H9 (cell line): Measurements from ENCODE around the gene LARP4B. TPM values are rescaled to one million over a fixed set of nuclear protein-coding genes. Genes with fewer than 3 reads are reported as not detected.

Experiments
- DNase-seq: peaks from one replicate; pipeline ENCODE4 v3.0.0-alpha.2; 2017
- H2AFZ ChIP-seq: one replicate; pipeline ENCODE4 v1.6.1; 2013; ENCODE audit warnings: mild to moderate bottlenecking, low read length, control low read depth, moderate library complexity
- H2AK5ac ChIP-seq: 2 replicates; pipeline ENCODE4 v1.6.1; 2013; ENCODE audit warnings: low read length, control low read depth, mixed read lengths; ENCODE audit not compliant: insufficient read length
- H2BK120ac ChIP-seq: one replicate; pipeline ENCODE4 v1.6.1; 2013; ENCODE audit warnings: low read depth, mild to moderate bottlenecking, low read length, control low read depth, inconsistent platforms; ENCODE audit not compliant: poor library complexity, severe bottlenecking
- H2BK12ac ChIP-seq: 2 replicates; pipeline ENCODE4 v1.6.1; 2013; ENCODE audit warnings: low read length, control low read depth, mixed read lengths, low read depth; ENCODE audit not compliant: insufficient read length
- H2BK15ac ChIP-seq: 2 replicates; pipeline ENCODE4 v1.6.1; 2013; ENCODE audit warnings: low read depth, low read length, control low read depth
- H2BK20ac ChIP-seq: one replicate; pipeline ENCODE4 v1.6.1; 2013; ENCODE audit warnings: low read depth, mild to moderate bottlenecking, low read length, control low read depth, inconsistent platforms; ENCODE audit not compliant: poor library complexity, severe bottlenecking
- H2BK5ac ChIP-seq: 2 replicates; pipeline ENCODE4 v1.6.1; 2013; ENCODE audit warnings: low read length, control low read depth, mixed read lengths; ENCODE audit not compliant: insufficient read length
- H3K14ac ChIP-seq: 2 replicates; pipeline ENCODE4 v1.6.1; 2013; ENCODE audit warnings: low read length, control low read depth; ENCODE audit not compliant: insufficient read depth
- H3K18ac ChIP-seq: 2 replicates; pipeline ENCODE4 v1.6.1; 2013; ENCODE audit warnings: low read depth, mild to moderate bottlenecking, mixed read lengths, low read length, control low read depth; ENCODE audit not compliant: insufficient read length
- H3K23ac ChIP-seq: 2 replicates; pipeline ENCODE4 v1.6.1; 2013; ENCODE audit warnings: low read length, control low read depth, mixed read lengths, low read depth; ENCODE audit not compliant: insufficient read length
- H3K23me2 ChIP-seq: 2 replicates; pipeline ENCODE4 v1.6.1; 2013; ENCODE audit warnings: low read depth, mild to moderate bottlenecking, mixed read lengths, low read length, control low read depth; ENCODE audit not compliant: insufficient read length, poor library complexity, severe bottlenecking
- H3K27ac ChIP-seq: 2 replicates; pipeline ENCODE4 v1.5.1; 2013; ENCODE audit warnings: low read length, control low read depth, mixed read lengths, low read depth; ENCODE audit not compliant: insufficient read length
- H3K27me3 ChIP-seq: 2 replicates; pipeline ENCODE4 v1.6.1; 2013; ENCODE audit warnings: low read length, control low read depth, inconsistent platforms; ENCODE audit not compliant: insufficient read depth
- H3K4ac ChIP-seq: 2 replicates; pipeline ENCODE4 v1.6.1; 2013; ENCODE audit warnings: low read depth, mild to moderate bottlenecking, control low read depth, inconsistent platforms, low read length, moderate library complexity
- H3K4me1 ChIP-seq: 2 replicates; pipeline ENCODE4 v1.6.1; 2013; ENCODE audit warnings: low read length, control low read depth, inconsistent platforms; ENCODE audit not compliant: insufficient read depth
- H3K4me2 ChIP-seq: 2 replicates; pipeline ENCODE4 v1.6.1; 2013; ENCODE audit warnings: low read length, control low read depth, mixed read lengths; ENCODE audit not compliant: insufficient read length, insufficient read depth
- H3K56ac ChIP-seq: 2 replicates; pipeline ENCODE4 v1.6.1; 2013; ENCODE audit warnings: low read depth, mild to moderate bottlenecking, mixed read lengths, low read length, control low read depth; ENCODE audit not compliant: insufficient read length
- H3K79me1 ChIP-seq: 2 replicates; pipeline ENCODE4 v1.6.1; 2013; ENCODE audit warnings: low read depth, mild to moderate bottlenecking, moderate library complexity, low read length, control low read depth, inconsistent platforms; ENCODE audit not compliant: insufficient read depth, poor library complexity, severe bottlenecking
- H3K79me2 ChIP-seq: 2 replicates; pipeline ENCODE4 v1.6.1; 2013; ENCODE audit warnings: low read length, control low read depth, inconsistent platforms; ENCODE audit not compliant: insufficient read depth
- H3K9ac ChIP-seq: 2 replicates; pipeline ENCODE4 v1.6.1; 2013; ENCODE audit warnings: low read length, control low read depth, mixed read lengths; ENCODE audit not compliant: insufficient read length; ENCODE audit errors: extremely low read depth
- H3K9me3 ChIP-seq: one replicate; pipeline ENCODE4 v1.6.1; 2013; ENCODE audit warnings: low read depth, low read length, inconsistent platforms; ENCODE audit not compliant: control insufficient read depth
- H3T11ph ChIP-seq: one replicate; pipeline ENCODE4 v1.6.1; 2013; ENCODE audit warnings: mild to moderate bottlenecking, low read length, control low read depth, inconsistent platforms
- H4K20me1 ChIP-seq: one replicate; pipeline ENCODE4 v1.6.1; 2013; ENCODE audit not compliant: control insufficient read depth, insufficient read length, insufficient read depth
- H4K5ac ChIP-seq: 2 replicates; pipeline ENCODE4 v1.6.1; 2013; ENCODE audit warnings: low read depth, mild to moderate bottlenecking, mixed read lengths, low read length, control low read depth; ENCODE audit not compliant: insufficient read length
- H4K8ac ChIP-seq: replicated peaks from 2 replicates; pipeline ENCODE4 v1.6.1; 2013; ENCODE audit warnings: low read length, control low read depth, mixed read lengths, low read depth; ENCODE audit not compliant: insufficient read length
- H4K91ac ChIP-seq: 2 replicates; pipeline ENCODE4 v1.6.1; 2013; ENCODE audit warnings: low read depth, mild to moderate bottlenecking, moderate library complexity, mixed read lengths, low read length, control low read depth; ENCODE audit not compliant: insufficient read length
- H3K27ac Mint-ChIP-seq, 3 experiments: 2 replicates in 2 of 3; 3 replicates in 1 of 3; pipeline ENCODE4 v1.8.0; 2020 to 2021; ENCODE audit warnings: mixed read lengths in 3 of 3, mild to moderate bottlenecking in 1 of 3, moderate library complexity in 1 of 3
- H3K27me3 Mint-ChIP-seq: 2 replicates; pipeline ENCODE4 v1.8.0; 2021; ENCODE audit warnings: low read depth, mild to moderate bottlenecking, moderate library complexity, mixed read lengths
- H3K36me3 Mint-ChIP-seq, 3 experiments: 2 replicates in 2 of 3; 3 replicates in 1 of 3; pipeline ENCODE4 v1.8.0; 2020 to 2021; ENCODE audit warnings: low read depth in 3 of 3, mixed read lengths in 3 of 3; ENCODE audit not compliant: insufficient read depth in 1 of 3
- H3K4me1 Mint-ChIP-seq, 2 experiments: 2 replicates each; pipeline ENCODE4 v1.8.0; 2020; ENCODE audit warnings: mixed read lengths in 2 of 2
- H3K4me3 Mint-ChIP-seq, 2 experiments: 2 replicates in 1 of 2; 3 replicates in 1 of 2; pipeline ENCODE4 v1.8.0; 2020 to 2021; ENCODE audit warnings: mild to moderate bottlenecking in 2 of 2, mixed read lengths in 2 of 2, moderate library complexity in 1 of 2
- H3K9me3 Mint-ChIP-seq, 2 experiments: 2 replicates in 1 of 2; 3 replicates in 1 of 2; pipeline ENCODE4 v1.8.0; 2020; ENCODE audit warnings: mild to moderate bottlenecking in 2 of 2, mixed read lengths in 2 of 2, moderate library complexity in 1 of 2
- WGBS: extraction: QIAGEN DNeasy Blood & Tissue Kit; methylation state at CpG from one replicate; pipeline ENCODE4 v1.1.7; 2013; ENCODE audit warnings: missing lambda C conversion rate, low lambda C conversion rate, mixed read lengths; ENCODE audit not compliant: insufficient read length; ENCODE audit errors: extremely low coverage; 5-methylcytosine and 5-hydroxymethylcytosine counted together
- total RNA-seq: library from RNA; stranded (reverse); gene quantifications from 2 replicates; pipeline ENCODE4 v1.2.1, GENCODE V29; 2021
- TF ChIP-seq, protein P1 (sequence below): fragments of 200-600 bp; sonication (generic); conservative IDR thresholded peaks from 3 replicates; pipeline ENCODE4 v1.8.0; 2021; ENCODE audit warnings: antibody characterized with exemption, mild to moderate bottlenecking

Gene LARP4B
- total RNA-seq, 1 experiment from 2014 or later = 88.9 TPM

DNA sequence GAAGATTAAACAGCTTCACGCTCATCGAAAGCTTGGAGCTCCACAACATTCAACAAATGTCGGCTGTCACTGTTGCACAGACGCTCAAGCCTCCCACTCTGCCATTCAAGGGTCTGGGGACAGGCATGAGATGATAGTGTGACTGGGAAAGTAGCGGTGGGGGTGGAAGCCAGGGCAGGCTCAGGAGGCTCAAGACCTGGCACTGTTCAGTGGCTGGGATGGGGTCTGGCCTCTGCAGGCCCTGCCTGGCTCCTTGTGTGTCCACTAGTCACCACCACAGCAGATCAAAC, 43.2 kb upstream of the LARP4B start:
- Histone ChIP-seq H4K5ac (no peak overlapping the region), H2BK15ac (no peak overlapping the region), H3K23me2 (no peaks in the 10 kb centered on the region), H3K79me2 (no peaks in the 10 kb centered on the region), H2BK20ac (no peak overlapping the region), H2AFZ (no peak overlapping the region), H3K4me1 (no peaks in the 10 kb centered on the region), H3K18ac (no peak overlapping the region), H4K8ac (no peak overlapping the region), H2BK12ac (no peak overlapping the region), H4K20me1 (no peaks in the 10 kb centered on the region), H3K27ac (no peak overlapping the region), H3K56ac (no peak overlapping the region), H2BK5ac (no peak overlapping the region), H3K27me3 (no peaks in the 10 kb centered on the region), H4K91ac (no peak overlapping the region), H3K14ac (no peak overlapping the region; the same call in 1 of the 2 replicates), H3K23ac (no peak overlapping the region), H3T11ph (no peak overlapping the region), H3K4ac (no peak overlapping the region), H3K9me3 (peaks cover 11% of the 10 kb centered on the region), H2AK5ac (no peak overlapping the region), H3K9ac (no peak overlapping the region), H3K79me1 (no peaks in the 10 kb centered on the region), H3K4me2 (no peak overlapping the region), H2BK120ac (no peak overlapping the region)
- peak overlapping the region in 1 of 3 experiments; percentile 57; a peak in 2 of 7 replicates for H3K27ac Mint-ChIP-seq
- H3K4me3 Mint-ChIP-seq = no peak overlapping the region
- peaks cover 17 to 24% of the 10 kb centered on the region in 2 experiments for H3K9me3 Mint-ChIP-seq
- peaks cover 13 to 22% (median 14%) of the 10 kb centered on the region in 3 experiments for H3K36me3 Mint-ChIP-seq
- H3K4me1 Mint-ChIP-seq = peaks cover 10 to 23% of the 10 kb centered on the region in 2 experiments
- TF ChIP-seq, protein P1, sequence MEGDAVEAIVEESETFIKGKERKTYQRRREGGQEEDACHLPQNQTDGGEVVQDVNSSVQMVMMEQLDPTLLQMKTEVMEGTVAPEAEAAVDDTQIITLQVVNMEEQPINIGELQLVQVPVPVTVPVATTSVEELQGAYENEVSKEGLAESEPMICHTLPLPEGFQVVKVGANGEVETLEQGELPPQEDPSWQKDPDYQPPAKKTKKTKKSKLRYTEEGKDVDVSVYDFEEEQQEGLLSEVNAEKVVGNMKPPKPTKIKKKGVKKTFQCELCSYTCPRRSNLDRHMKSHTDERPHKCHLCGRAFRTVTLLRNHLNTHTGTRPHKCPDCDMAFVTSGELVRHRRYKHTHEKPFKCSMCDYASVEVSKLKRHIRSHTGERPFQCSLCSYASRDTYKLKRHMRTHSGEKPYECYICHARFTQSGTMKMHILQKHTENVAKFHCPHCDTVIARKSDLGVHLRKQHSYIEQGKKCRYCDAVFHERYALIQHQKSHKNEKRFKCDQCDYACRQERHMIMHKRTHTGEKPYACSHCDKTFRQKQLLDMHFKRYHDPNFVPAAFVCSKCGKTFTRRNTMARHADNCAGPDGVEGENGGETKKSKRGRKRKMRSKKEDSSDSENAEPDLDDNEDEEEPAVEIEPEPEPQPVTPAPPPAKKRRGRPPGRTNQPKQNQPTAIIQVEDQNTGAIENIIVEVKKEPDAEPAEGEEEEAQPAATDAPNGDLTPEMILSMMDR = no peak
- WGBS = no CpG with 5 or more reads among the region's 5 CpGs
- peaks cover 2% of the 10 kb centered on the region for H3K27me3 Mint-ChIP-seq
- DNase-seq = no peak
